Measurements from ENCODE around the gene KSR1. TPM values are rescaled to one million over a fixed set of nuclear protein-coding genes. Genes with fewer than 3 reads are reported as not detected.

Gene KSR1
- total and polyA plus RNA-seq, 9 of the 15 experiments (the other 6 are each of a cell fraction or from before 2014, with no cell fraction given), result 1.4 to 51.7 (median 18.4) TPM

- TF ChIP-seq CREB3 (tag; conservative IDR thresholded peaks at IDR 0.05; ENCODE audit: low read depth) (no peak), E2F1 (CRISPR knock-in tag; IDR thresholded peaks at IDR 0.05) (no peak), ASH1L (IDR thresholded peaks at IDR 0.05; ENCODE audit: borderline replicate concordance, low read depth, partially characterized antibody) (no peak), SIRT6 (IDR thresholded peaks at IDR 0.05; ENCODE audit: low read depth, low read length) (no peak), POU5F1 (IDR thresholded peaks at IDR 0.05; ENCODE audit: borderline replicate concordance, low read depth, low read length, partially characterized antibody) (no peak), CAMTA2 (CRISPR knock-in tag; conservative IDR thresholded peaks at IDR 0.05) (no peak), YBX1 (IDR thresholded peaks at IDR 0.05) (no peak), NCOA2 (IDR thresholded peaks at IDR 0.05; ENCODE audit: partially characterized antibody in 2 of 2) (no peak), ARHGAP35 (IDR thresholded peaks at IDR 0.05; ENCODE audit: partially characterized antibody) (no peak), ILK (tag; IDR thresholded peaks at IDR 0.05; ENCODE audit: borderline replicate concordance, low read depth) (no peak), NONO (IDR thresholded peaks at IDR 0.05; ENCODE audit: low read depth in 2 of 2, low read length in 1 of 2) (no peak), MEF2A (IDR thresholded peaks at IDR 0.05; ENCODE audit: control insufficient read depth, low read depth, low read length) (0 out of 2 replicates have a peak, but pooled peaks have one; percentile 31), SMAD2 (IDR thresholded peaks at IDR 0.05; ENCODE audit: low read depth, low read length) (no peak), ZC3H4 (CRISPR knock-in tag; IDR thresholded peaks at IDR 0.05; ENCODE audit: borderline replicate concordance) (no peak), SMARCA4 (IDR thresholded peaks at IDR 0.05) (peak; percentile 78), HEY1 (CRISPR knock-in tag; IDR thresholded peaks at IDR 0.05; ENCODE audit: borderline replicate concordance) (no peak), ZNF609 (CRISPR knock-in tag; IDR thresholded peaks at IDR 0.05; ENCODE audit: borderline replicate concordance) (no peak), TCF3 (CRISPR knock-in tag; IDR thresholded peaks at IDR 0.05) (peak; percentile 61), RBBP5 (IDR thresholded peaks at IDR 0.05; ENCODE audit: borderline replicate concordance, insufficient read depth, low read length, poor library complexity, severe bottlenecking) (no peak)
Observed at GRCh38 chr17:27544350-27545131, 88.3 kb downstream of the KSR1 start (continued).
